ENCODE results near the gene TRAF1.

The TRAF1 gene

GRCh38 chr9:120915854-120916470 is 10.6 kb downstream of the TRAF1 start:
- no peak overlapping the region for H3K4me3 ChIP-seq (ENCODE audit: low read length)
- DNase-seq (ENCODE audit: low read depth), result no peak
- TF ChIP-seq CTCF (IDR thresholded peaks at IDR 0.05; ENCODE audit: insufficient read depth, low read depth, low read length, missing control alignments), result no peak

DNA sequence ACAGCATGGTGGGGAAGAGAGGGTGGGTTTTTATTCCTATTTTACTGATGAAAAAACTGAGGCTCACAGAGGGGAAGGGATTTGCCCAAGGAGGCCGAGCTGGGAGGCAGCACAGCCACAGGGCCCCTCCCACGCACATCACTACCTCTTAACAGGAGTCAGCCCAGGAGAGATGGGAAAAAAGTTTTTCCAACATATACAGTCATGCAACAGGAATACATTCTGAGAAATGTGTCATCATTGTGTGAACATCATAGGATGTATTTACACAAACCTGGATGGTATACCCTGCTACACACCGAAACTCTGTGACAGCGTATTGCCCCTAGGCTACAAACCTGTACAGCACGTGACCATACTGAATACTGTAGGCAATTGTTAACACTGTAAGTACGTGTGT is 11.6 kb downstream of the TRAF1 start:
- H3K4me3 ChIP-seq (ENCODE audit: low read length), result no peak overlapping the region
- TF ChIP-seq CTCF (IDR thresholded peaks at IDR 0.05; ENCODE audit: insufficient read depth, low read depth, low read length, missing control alignments), result no peak
- DNase-seq (ENCODE audit: low read depth), result peak; percentile 98

- no peak for TF ChIP-seq CTCF (IDR thresholded peaks at IDR 0.05; ENCODE audit: insufficient read depth, low read depth, low read length, missing control alignments)
Measured at GRCh38 chr9:120914396-120914795, 12.2 kb downstream of the TRAF1 start.

DNA sequence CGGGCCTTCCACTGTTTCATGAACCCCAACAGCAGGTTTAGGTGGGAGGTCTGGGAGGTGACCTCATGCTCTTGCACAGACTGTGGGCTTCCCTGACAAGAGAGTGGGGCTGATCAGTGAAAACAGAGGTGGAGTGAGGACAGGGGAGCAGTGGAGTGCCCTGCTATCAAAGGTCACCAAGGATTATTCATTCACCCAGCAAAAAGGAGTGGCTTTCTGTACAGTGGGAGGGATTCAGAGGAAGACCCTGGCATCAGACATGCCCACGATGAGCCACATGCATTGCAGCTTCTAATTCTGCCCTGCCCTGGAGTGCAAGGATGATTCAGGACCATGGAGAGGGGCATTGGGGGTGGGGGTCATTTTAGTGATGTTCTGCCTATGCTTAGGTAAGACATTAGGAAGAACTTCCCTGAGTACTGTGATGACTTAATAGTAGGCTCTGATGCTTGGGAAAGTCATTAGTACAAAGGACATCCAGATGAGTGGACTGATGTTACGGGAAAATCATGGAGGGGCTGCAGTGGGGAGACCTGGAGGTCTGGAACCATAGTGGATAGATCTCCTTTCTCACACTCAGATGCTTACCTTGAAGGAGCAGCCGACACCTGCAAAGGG is 12.8 kb downstream of the TRAF1 start:
- DNase-seq (ENCODE audit: low read depth), result no peak
- no peak overlapping the region for H3K4me3 ChIP-seq (ENCODE audit: low read length)
- no peak for TF ChIP-seq CTCF (IDR thresholded peaks at IDR 0.05; ENCODE audit: insufficient read depth, low read depth, low read length, missing control alignments)

More at GRCh38 chr9:120914396-120914795, 12.2 kb downstream of the TRAF1 start:
- H3K4me3 ChIP-seq (ENCODE audit: low read length), result no peak overlapping the region
- DNase-seq (ENCODE audit: low read depth), result no peak

- no peak for DNase-seq (ENCODE audit: low read depth)
- TF ChIP-seq CTCF (IDR thresholded peaks at IDR 0.05; ENCODE audit: insufficient read depth, low read depth, low read length, missing control alignments), result no peak
- H3K4me3 ChIP-seq (ENCODE audit: low read length), result no peak overlapping the region
Measured at GRCh38 chr9:120912958-120913646, 13.5 kb downstream of the TRAF1 start.

DNA sequence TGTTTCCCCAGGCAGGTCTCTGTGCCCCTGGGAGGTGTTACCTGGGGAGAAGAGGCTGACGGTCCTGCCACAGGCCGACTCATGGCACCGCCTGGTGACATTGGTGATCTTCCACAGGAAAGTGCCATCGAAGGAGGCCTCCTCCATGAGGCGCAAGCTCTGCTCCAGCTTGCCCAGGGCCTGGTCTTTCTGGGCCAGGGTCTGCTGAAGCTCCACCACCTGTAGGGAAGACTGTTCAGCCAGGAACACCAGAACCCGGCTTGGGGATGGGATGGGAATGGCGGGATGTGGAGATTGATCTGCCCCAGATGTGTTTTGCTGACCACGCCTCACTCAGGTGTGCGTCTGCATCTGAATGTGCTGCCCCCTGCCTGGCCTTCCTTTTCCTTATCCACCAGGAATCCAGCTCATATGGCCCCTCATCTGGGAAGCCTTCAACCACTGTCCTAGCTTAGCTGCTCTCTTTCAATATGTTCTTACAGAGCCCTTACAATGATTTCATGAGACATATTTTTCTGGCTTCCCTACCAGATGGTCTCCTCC is 15.2 kb downstream of the TRAF1 start:
- TF ChIP-seq CTCF (IDR thresholded peaks at IDR 0.05; ENCODE audit: insufficient read depth, low read depth, low read length, missing control alignments), result no peak
- H3K4me3 ChIP-seq (ENCODE audit: low read length), result no peak overlapping the region
- DNase-seq (ENCODE audit: low read depth), result no peak
